Activated CD4-positive, alpha-beta T cell treated with anti-CD3 and anti-CD28 coated beads, Interleukin-2, amount 50 U/mL, for 16 hours (primary cell): ENCODE results near the gene GAB2.
"Not testable (repeated sequence)": the region's sequence is repeated elsewhere in the genome, so short reads cannot be mapped to it uniquely, and the experiment has no call there.

ENCODE experiments used
- DNase-seq: peaks from one replicate; pipeline ENCODE4 v3.0.0-alpha.2; 2020

Gene GAB2

GRCh38 chr11:78234006-78234405, 183.6 kb downstream of the GAB2 start:
- no peak for DNase-seq

GRCh38 chr11:78233046-78233445, 184.6 kb downstream of the GAB2 start:
- not testable (repeated sequence) for DNase-seq

- no peak for DNase-seq
These were observed 185.6 kb downstream of the GAB2 start for GRCh38 chr11:78231962-78232501.

GRCh38 chr11:78230161-78230877, 187.3 kb downstream of the GAB2 start:
- DNase-seq, result no peak

GRCh38 chr11:78229106-78229505, 188.5 kb downstream of the GAB2 start:
- no peak for DNase-seq

GRCh38 chr11:78228467-78228866, 189.2 kb downstream of the GAB2 start:
- peak; percentile 41 for DNase-seq

GRCh38 chr11:78227921-78228320, 189.7 kb downstream of the GAB2 start:
- DNase-seq, result no peak

GRCh38 chr11:78226684-78227680, 190.6 kb downstream of the GAB2 start:
- DNase-seq, result peak; percentile 27

GRCh38 chr11:78224906-78225420, 192.7 kb downstream of the GAB2 start:
- DNase-seq, result no peak

GRCh38 chr11:78224506-78224905, 193.1 kb downstream of the GAB2 start:
- DNase-seq, result no peak

GRCh38 chr11:78223320-78223954, 194.2 kb downstream of the GAB2 start:
- no peak for DNase-seq

GRCh38 chr11:78222726-78223125, 194.9 kb downstream of the GAB2 start:
- not testable (repeated sequence) for DNase-seq

- DNase-seq, result no peak
These were observed 196.0 kb downstream of the GAB2 start for GRCh38 chr11:78221396-78222315.

GRCh38 chr11:78220218-78221157, 197.1 kb downstream of the GAB2 start:
- no peak for DNase-seq

- no peak for DNase-seq
These were observed 198.0 kb downstream of the GAB2 start for GRCh38 chr11:78219493-78220217.

GRCh38 chr11:78218707-78219492, 198.7 kb downstream of the GAB2 start:
- no peak for DNase-seq

GRCh38 chr11:78217650-78218541, 199.7 kb downstream of the GAB2 start:
- DNase-seq, result no peak
